Small intestine (tissue), 7 donors: Measurements from ENCODE around the gene KIF24. TPM values are rescaled to one million over a fixed set of nuclear protein-coding genes. Genes with fewer than 3 reads are reported as not detected.
"Not testable (repeated sequence)": the region's sequence is repeated elsewhere in the genome, so short reads cannot be mapped to it uniquely, and the experiment has no call there.

Experiments
- DNase-seq, 2 donors: peaks; one replicate each; pipeline versions ENCODE4 v3.0.0 to v3.0.0-alpha.2; 2013
- FAIRE-seq: peaks from 2 replicates; lab custom pipeline; 2012; peaks lifted over from hg19 to GRCh38; lab: Jason Lieb, UNC
- H3K27ac ChIP-seq, 3 donors: one replicate each; pipeline ENCODE4 v1.5.1; 2013; ENCODE audit warnings: low read length in 2 of 3, mild to moderate bottlenecking in 2 of 3, control low read depth in 1 of 3, inconsistent platforms in 1 of 3, low read depth in 1 of 3, moderate library complexity in 1 of 3
- H3K27me3 ChIP-seq, 3 donors: one replicate each; pipeline ENCODE4 v1.6.1; 2013; ENCODE audit warnings: low read length in 3 of 3, inconsistent platforms in 1 of 3; ENCODE audit not compliant: control insufficient read depth in 3 of 3, insufficient read depth in 3 of 3
- H3K36me3 ChIP-seq, 3 donors: one replicate each; pipeline ENCODE4 v1.6.1; 2013; ENCODE audit warnings: low read length in 3 of 3, inconsistent platforms in 1 of 3, low read depth in 1 of 3, mild to moderate bottlenecking in 1 of 3, moderate library complexity in 1 of 3; ENCODE audit not compliant: control insufficient read depth in 3 of 3, insufficient read depth in 2 of 3
- H3K4me1 ChIP-seq, 3 donors: one replicate each; pipeline ENCODE4 v1.6.1; 2013; ENCODE audit warnings: low read length in 2 of 3, inconsistent platforms in 1 of 3, low read depth in 1 of 3, mild to moderate bottlenecking in 1 of 3, moderate library complexity in 1 of 3; ENCODE audit not compliant: control insufficient read depth in 3 of 3, insufficient read depth in 2 of 3
- H3K4me3 ChIP-seq, 3 donors: one replicate each; pipeline ENCODE4 v1.5.1; 2013; ENCODE audit warnings: low read length in 3 of 3, control low read depth in 1 of 3, inconsistent platforms in 1 of 3, low read depth in 1 of 3, mild to moderate bottlenecking in 1 of 3, moderate library complexity in 1 of 3
- H3K9me3 ChIP-seq, 2 donors: one replicate each; pipeline ENCODE4 v1.6.1; 2013; ENCODE audit warnings: low read depth in 1 of 2, low read length in 1 of 2; ENCODE audit not compliant: control insufficient read depth in 2 of 2, insufficient read depth in 1 of 2
- WGBS, 3 donors: extraction: QIAGEN DNeasy Blood & Tissue Kit; methylation state at CpG; one replicate each; pipeline ENCODE4 v1.1.7; 2013; 5-methylcytosine and 5-hydroxymethylcytosine counted together
- polyA plus RNA-seq, 4 donors: library from polyadenylated mRNA; stranded (reverse) in 3 of 4; unstranded in 1 of 4; fragments of 200-250 nt in 3 of 4; fragments of 120-200 nt in 1 of 4; gene quantifications; one replicate each; pipeline versions ENCODE4 v1.2.1 to v1.2.3, GENCODE V29; 2013
- donor health status: healthy with polysubstance abuse.
- donor health status: control.
- donor health status: control.
- donor health status: Bipolar disorder and iron deficiency.
- donor health status: healthy.

KIF24 gene
- polyA plus RNA-seq, 4 donors: 0.27 to 2.1 (median 0.98) TPM

DNA sequence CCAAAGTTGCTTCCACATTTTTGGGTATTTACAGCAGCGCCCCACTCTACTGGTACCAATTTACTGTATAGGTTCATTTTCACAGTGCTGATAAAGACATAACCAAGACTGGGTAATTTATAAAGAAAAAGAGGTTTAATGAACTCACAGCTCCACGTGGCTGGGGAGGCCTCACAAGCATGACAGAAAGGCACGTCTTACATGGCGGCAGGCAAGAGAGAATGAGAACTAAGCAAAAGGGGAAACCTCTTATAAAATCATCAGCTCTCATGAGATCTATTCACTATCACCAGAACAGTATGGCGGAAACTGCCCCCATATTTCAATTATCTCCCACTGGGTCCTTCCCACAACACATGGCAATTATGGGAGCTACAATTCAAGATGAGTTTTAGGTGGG, 39.7 kb upstream of the KIF24 start:
- Histone ChIP-seq H3K9me3 (peaks cover 0 to 32% of the 10 kb centered on the region in 2 donors), H3K4me1 (peaks cover 0 to 24% (median 2%) of the 10 kb centered on the region in 3 donors), H3K27me3 (peaks cover 0 to 18% (median 0%) of the 10 kb centered on the region in 3 donors), H3K36me3 (peaks cover 3 to 70% (median 25%) of the 10 kb centered on the region in 3 donors)
- DNase-seq, FAIRE-seq, H3K27ac ChIP-seq, H3K4me3 ChIP-seq: not testable (repeated sequence)
- 95 to 96% (median 95%) methylated on average over 5 of the region's 5 CpGs for WGBS, 3 donors

DNA sequence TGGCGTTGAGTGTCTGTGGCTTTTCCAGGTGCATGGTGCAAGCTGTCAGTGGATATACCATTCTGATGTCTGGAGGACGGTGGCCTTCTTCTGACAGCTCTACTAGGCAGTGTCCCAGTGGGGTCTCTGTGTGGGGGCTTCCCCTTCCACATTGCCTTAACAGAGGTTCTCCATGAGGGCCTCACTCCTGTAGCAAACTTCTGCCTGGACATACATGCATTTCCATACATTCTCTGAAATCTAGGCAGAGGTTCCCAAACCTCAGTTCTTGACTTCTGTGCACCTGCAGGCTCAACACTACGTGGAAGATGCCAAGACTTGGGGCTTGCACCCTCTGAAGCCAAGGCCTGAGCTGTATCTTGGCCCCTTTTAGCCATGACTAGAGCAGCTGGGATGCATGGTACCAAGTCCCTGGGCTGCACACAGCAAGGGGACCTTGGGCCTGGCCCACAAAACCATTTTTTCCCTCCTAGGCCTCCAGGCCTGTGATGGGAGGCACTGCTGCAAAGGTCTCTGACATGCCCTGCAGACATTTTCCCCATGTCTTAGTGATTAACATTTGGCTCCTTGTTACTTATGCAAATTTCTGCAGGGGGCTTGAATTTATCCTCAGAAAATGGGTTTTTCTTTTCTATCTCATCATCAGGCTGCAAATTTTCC, 38.8 kb upstream of the KIF24 start:
- not testable (repeated sequence) for H3K27ac ChIP-seq, FAIRE-seq, H3K4me3 ChIP-seq, DNase-seq
- H3K36me3 ChIP-seq: peaks cover 3 to 61% (median 25%) of the 10 kb centered on the region in 3 donors
- peaks cover 0 to 34% (median 2%) of the 10 kb centered on the region in 3 donors for H3K4me1 ChIP-seq
- WGBS, 3 donors: 92 to 98% (median 92%) methylated on average over 3 of the region's 3 CpGs
- peaks cover 0 to 18% (median 0%) of the 10 kb centered on the region in 3 donors for H3K27me3 ChIP-seq
- H3K9me3 ChIP-seq: peaks cover 0 to 32% of the 10 kb centered on the region in 2 donors

DNA sequence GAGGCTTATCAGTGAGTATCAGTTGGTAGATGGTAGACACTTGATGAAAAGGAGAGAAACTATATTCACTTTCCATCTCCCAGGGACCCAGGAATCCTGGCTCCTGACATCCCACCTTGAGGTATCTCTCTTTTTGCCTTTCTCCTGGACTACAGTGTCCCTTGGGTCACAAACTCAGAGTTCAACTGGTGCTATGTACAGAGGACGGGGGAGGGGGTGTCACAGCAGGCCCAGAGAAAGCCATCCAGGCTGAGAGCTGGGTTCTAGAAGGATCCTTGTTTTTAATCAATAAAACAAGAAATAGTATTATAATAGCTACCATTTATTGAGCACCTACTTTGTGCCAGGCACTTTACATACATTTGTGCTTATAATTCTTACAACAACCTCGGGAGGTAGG, 37.3 kb upstream of the KIF24 start:
- no peak for FAIRE-seq
- H3K27me3 ChIP-seq: peaks cover 0 to 9% (median 0%) of the 10 kb centered on the region in 3 donors
- no peak overlapping the region for H3K27ac ChIP-seq
- H3K4me1 ChIP-seq: peaks cover 0 to 40% (median 2%) of the 10 kb centered on the region in 3 donors
- 87 to 91% (median 89%) methylated on average over 2 of the region's 2 CpGs for WGBS, 3 donors
- DNase-seq: no peak
- peaks cover 3 to 46% (median 18%) of the 10 kb centered on the region in 3 donors for H3K36me3 ChIP-seq
- peaks cover 0 to 19% of the 10 kb centered on the region in 2 donors for H3K9me3 ChIP-seq
- no peak overlapping the region for H3K4me3 ChIP-seq

DNA sequence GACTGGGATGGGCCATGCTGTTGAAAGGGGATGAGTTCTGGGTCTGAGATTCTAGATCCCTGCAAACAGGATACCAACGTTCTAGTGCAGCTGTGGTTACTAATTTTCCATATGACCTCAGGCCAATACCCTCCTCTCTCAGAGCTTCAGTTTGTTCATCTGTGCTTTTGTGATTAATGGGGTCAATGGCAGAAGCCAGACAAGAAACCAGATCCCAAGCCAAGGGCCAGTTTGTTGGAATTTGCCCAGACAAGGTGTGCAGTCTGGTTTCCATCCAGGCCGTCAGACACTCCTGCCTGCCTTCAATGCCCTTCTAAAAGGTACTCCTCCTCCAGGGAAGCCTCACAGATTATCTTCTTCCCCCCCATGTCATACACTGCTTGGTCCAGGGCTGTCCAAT, 36.2 kb upstream of the KIF24 start:
- Histone ChIP-seq H3K36me3 (peaks cover 0 to 35% (median 13%) of the 10 kb centered on the region in 3 donors), H3K27ac (no peak overlapping the region), H3K9me3 (peaks cover 0 to 14% of the 10 kb centered on the region in 2 donors), H3K27me3 (peaks cover 0 to 2% (median 0%) of the 10 kb centered on the region in 3 donors), H3K4me1 (peaks cover 0 to 35% (median 2%) of the 10 kb centered on the region in 3 donors), H3K4me3 (no peak overlapping the region)
- WGBS, 3 donors: 51 to 73% (median 65%) methylated on average over 2 of the region's 2 CpGs
- FAIRE-seq: no peak
- no peak for DNase-seq

DNA sequence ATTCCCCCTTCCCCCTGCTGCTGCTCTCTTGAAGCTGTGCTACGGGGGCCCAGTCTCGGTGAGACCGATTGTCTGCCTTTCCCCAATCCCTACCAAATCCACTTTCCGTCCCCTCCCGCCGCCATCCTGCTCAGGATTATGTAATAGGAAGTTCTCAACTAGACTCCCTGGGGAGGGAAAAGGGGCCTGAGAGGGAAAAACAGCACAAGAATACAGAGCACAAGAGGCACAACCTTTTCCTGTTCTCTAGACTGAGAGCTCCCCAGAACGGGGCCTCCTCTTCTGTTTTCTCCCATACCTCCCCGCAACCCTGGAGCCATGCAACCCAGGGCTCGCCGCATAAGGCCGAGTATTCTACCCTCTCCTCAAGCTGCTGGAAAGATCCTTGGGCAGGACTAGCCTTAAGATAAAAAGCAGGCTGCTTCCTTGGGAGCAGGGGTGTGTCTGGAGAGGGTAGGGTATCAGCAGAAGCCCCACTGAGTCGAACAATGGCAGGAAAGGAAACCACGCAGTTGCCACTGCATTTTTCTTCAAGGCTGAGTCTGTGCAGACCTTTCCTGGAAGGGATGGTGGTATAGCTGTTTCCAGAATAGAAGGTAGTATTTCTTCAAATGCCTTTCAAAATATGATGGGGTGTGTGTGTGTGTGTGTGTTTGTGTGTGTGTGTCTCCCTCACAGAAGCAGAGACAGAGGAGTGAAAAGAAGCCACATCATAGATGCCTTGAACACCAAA, 34.7 kb upstream of the KIF24 start:
- Histone ChIP-seq H3K27ac (peak overlapping the region in 1 of 3 donors; percentile 25), H3K4me3 (no peak overlapping the region), H3K4me1 (peaks cover 0 to 25% (median 0%) of the 10 kb centered on the region in 3 donors), H3K9me3 (peaks cover 0 to 9% of the 10 kb centered on the region in 2 donors), H3K36me3 (peaks cover 0 to 20% (median 5%) of the 10 kb centered on the region in 3 donors), H3K27me3 (no peaks in the 10 kb centered on the region)
- DNase-seq (no peak), FAIRE-seq (no peak)
- 60 to 85% (median 73%) methylated on average over 13 of the region's 13 CpGs for WGBS, 3 donors

DNA sequence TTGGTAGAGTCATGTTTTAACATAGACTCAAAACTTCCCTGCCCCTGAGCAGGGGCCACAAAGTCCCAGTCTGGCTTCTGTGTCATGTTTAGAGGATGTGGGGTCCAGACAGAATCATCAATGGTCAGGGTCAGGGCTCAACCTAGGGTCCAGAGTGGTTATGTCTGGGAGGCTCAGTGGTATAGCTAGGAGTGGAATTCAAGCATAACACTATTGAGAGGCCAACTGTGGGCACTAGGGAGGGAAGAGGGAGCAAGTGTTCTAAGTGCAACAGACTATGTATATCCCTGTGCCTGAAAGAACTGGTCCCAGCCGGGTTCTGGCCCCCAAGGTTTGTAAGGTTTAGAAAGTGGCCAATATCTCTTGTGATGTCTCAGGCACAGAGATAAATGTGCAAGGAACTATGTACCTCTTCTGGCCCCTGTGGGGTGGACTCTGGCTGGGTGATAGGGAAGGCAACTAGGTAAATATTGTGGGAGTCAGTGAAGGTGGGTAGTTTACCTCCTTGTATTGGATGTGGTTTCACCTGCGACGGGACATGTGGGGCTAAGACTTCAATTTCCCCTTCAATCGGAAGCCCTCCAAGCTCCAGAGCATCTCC, 33.6 kb upstream of the KIF24 start:
- no peaks in the 10 kb centered on the region for H3K27me3 ChIP-seq
- H3K36me3 ChIP-seq: peaks cover 0 to 15% (median 5%) of the 10 kb centered on the region in 3 donors
- peak overlapping the region in 1 of 3 donors; percentile 2 for H3K27ac ChIP-seq
- no peak overlapping the region for H3K4me3 ChIP-seq
- DNase-seq (peak in 1 of 2 donors; percentile 57), FAIRE-seq (no peak)
- WGBS, 3 donors: 72 to 90% (median 74%) methylated on average over 4 of the region's 4 CpGs
- peaks cover 0 to 4% of the 10 kb centered on the region in 2 donors for H3K9me3 ChIP-seq
- peaks cover 0 to 25% (median 0%) of the 10 kb centered on the region in 3 donors for H3K4me1 ChIP-seq

DNA sequence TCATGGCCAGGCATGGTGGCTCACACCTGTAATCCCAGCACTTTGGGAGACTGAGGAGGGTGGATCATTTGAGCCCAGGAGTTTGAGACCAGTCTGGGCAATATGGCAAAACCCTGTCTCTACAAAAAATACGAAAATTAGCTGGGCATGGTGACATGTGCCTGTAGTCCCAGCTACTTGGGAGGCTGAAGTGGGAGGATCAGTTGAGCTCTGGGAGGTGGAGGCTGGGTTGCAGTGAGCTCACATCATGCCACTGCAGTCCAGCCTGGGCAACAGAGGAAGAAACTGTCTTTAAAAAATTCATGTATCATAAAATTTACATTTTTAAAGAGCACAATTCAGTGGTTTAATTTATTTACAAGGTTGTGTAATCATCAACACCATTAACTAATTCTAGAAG, 23.9 kb upstream of the KIF24 start:
- WGBS, 3 donors: 65 to 87% (median 75%) methylated on average over 1 of the region's 1 CpG
- peak overlapping the region in 1 of 3 donors; percentile 81 for H3K27ac ChIP-seq
- not testable (repeated sequence) for FAIRE-seq

DNA sequence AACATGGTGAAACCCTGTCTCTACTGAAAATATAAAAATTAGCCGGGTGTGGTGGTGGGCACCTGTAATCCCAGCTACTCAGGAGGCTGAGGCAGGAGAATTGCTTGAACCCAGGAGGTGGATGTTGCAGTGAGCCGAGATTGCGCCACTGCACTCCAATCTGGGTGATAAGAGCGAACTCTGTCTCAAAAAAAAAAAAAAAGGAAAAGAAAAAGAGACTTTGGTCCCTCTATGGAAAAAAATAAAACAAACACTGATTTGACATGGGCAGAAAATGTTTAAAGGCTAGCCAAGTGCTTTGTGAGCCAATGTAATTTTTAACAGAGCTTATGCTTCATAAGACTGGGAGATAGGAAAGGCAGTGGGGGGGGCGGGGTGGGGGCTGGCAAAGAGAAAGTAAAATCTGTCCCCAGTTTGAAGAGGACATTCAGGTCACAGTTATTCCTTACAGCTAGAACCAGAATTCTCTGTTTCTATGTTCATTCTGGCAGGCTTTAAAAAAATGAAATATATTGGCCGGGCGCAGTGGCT, 23.1 kb upstream of the KIF24 start:
- not testable (repeated sequence) for FAIRE-seq, H3K36me3 ChIP-seq, H3K27me3 ChIP-seq, H3K4me3 ChIP-seq, H3K4me1 ChIP-seq, H3K9me3 ChIP-seq
- WGBS, 3 donors: 17 to 73% (median 35%) methylated on average over 7 of the region's 7 CpGs
- H3K27ac ChIP-seq: peak overlapping the region; percentile 20 to 81 (median 80)
- peak; percentile 83 to 87 for DNase-seq

More for the DNA sequence above, 23.9 kb upstream of the KIF24 start:
- DNase-seq, H3K36me3 ChIP-seq, H3K4me1 ChIP-seq, H3K4me3 ChIP-seq, H3K9me3 ChIP-seq, H3K27me3 ChIP-seq: not testable (repeated sequence)
